A673 (cell line): ENCODE results near the gene SNX24.

Experiments
- EZH2 ChIP-seq: fragments of 200-600 bp; sonication (generic); IDR thresholded peaks from 2 replicates; pipeline ENCODE4 v1.6.1; 2017; ENCODE audit warnings: borderline replicate concordance, low read depth, mild to moderate bottlenecking, mixed read lengths, antibody characterized with exemption, low read length; ENCODE audit not compliant: poor library complexity, severe bottlenecking
- TF ChIP-seq, protein P1 (sequence below): fragments of 300-800, 200-600 bp; sonication (generic); conservative IDR thresholded peaks from 2 replicates; pipeline ENCODE4 v1.5.1; 2017; ENCODE audit warnings: low read depth, mild to moderate bottlenecking, antibody characterized with exemption, low read length, moderate library complexity, mixed read lengths

DNA sequence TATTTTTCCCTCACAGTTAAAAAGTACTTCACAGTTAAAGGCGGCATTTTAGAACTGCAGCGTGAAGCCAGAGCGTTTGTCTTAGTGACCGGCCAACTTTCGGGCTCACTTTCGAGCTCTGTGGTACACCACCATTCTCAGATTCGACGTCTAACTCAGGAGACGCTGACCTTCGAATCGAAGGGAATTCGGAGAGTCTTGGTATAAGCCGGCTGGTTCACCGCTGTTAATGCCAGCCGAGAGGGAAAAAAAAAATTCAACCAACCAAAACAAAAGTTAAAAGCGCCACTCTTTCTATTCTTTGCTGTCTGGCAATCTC, 544 bp upstream of the SNX24 start:
- TF ChIP-seq, protein P1, sequence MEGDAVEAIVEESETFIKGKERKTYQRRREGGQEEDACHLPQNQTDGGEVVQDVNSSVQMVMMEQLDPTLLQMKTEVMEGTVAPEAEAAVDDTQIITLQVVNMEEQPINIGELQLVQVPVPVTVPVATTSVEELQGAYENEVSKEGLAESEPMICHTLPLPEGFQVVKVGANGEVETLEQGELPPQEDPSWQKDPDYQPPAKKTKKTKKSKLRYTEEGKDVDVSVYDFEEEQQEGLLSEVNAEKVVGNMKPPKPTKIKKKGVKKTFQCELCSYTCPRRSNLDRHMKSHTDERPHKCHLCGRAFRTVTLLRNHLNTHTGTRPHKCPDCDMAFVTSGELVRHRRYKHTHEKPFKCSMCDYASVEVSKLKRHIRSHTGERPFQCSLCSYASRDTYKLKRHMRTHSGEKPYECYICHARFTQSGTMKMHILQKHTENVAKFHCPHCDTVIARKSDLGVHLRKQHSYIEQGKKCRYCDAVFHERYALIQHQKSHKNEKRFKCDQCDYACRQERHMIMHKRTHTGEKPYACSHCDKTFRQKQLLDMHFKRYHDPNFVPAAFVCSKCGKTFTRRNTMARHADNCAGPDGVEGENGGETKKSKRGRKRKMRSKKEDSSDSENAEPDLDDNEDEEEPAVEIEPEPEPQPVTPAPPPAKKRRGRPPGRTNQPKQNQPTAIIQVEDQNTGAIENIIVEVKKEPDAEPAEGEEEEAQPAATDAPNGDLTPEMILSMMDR = no peak
- TF ChIP-seq EZH2 = no peak
